ENCODE results near the gene DGKI.

- TF ChIP-seq CTCF (IDR thresholded peaks at IDR 0.05; ENCODE audit: low read depth, low read length) (no peak), EZH2phosphoT487 (IDR thresholded peaks at IDR 0.05; ENCODE audit: low read depth) (no peak)
These were observed 272.0 kb downstream of the DGKI start for GRCh38 chr7:137574812-137575211.
